ENCODE results near the gene ARSK.

Gene ARSK

DNA sequence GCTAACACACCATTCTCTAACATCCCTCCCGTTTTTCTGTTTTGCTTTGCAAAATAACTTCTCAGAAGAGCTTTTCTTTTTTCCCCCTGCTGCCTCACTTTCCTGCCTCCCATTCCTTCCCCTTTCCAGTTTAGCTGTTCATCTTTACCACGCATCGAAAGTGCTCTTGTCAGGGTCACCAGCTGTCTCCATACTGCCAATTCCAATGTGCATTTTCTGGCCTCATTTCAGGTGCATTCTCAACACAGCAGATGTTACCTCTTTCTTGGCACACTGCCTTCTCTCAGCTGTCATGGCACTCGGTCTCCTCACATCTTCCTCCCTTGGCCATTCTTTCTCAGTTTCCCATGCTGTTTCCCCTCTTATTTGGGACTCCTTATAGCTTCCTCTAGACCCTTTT, 9.5 kb downstream of the ARSK start:
- DNase-seq (ENCODE audit: low spot score): no peak

DNA sequence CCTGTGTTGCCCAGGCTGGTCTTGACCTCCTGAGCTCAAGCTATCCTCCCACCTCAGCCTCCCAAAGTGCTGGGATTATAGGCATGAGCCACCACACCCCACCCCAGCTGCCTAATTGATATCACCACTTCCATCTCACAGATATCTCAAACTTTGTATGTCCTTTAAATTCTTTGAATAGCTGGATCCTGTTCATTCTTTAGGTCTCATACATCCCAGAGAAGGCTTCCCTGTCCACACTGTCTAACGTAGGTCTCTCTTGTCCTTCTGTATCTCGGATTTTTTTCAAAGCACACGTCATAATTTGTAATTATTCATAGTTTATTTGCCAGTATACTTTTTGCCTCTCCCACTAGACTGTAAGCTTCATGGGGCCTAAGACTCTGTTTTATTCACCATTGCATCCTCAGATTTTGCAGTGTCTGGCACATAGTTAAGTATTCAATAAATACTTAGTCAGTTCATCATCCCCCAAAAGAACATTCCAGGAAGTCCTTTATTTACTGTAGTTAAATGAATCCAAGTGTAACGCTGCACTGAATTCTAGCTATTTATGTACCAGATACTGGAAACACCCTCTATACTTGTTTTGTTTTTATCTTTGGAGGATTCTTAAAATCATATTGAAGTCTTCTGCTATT, 10.5 kb downstream of the ARSK start:
- peak; percentile 72 for DNase-seq (ENCODE audit: low spot score)

DNA sequence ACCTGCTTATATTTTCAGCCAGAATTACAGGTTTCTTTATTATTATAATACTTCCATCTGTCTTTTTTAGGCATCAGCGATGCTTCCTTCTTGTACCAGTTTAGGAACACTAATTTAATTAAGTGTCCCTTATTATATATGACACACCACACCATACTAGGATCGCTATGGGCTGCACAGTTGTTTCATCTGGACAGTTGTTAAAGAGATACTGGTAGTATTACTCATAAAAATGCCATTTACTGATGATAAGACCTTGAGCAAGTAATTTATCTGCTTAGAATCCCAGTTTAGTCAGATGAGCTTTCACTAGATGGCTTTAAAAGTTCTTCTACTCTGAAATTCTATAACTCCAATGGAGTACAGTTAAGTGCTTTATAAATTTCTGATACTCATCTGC, 17.1 kb downstream of the ARSK start:
- no peak for DNase-seq (ENCODE audit: low spot score)

GRCh38 chr5:95581576-95581975, 26.7 kb downstream of the ARSK start:
- no peak for DNase-seq (ENCODE audit: low spot score)

- no peak for DNase-seq (ENCODE audit: low spot score)
Observed at GRCh38 chr5:95583992-95584391, 29.1 kb downstream of the ARSK start.

- DNase-seq (ENCODE audit: low spot score): no peak
Observed at GRCh38 chr5:95590880-95591279, 36.0 kb downstream of the ARSK start.

DNA sequence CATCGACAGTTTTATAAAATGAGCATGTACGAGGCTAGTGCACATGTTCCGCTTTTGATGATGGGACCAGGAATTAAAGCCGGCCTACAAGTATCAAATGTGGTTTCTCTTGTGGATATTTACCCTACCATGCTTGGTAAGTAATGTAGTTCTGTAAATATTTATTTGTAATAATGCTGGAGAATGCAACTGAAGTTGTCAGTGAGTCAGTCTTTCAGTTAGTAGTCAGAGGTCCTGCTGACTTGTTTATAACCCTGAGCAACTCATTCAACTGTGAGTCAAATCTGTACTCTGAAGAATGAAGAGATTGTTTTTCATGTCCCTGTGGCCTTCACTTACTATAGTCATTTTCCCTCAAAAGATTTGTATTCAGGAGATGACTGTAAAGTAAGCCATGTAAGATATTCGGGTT, 36.6 kb downstream of the ARSK start:
- peak; percentile 70 for DNase-seq (ENCODE audit: low spot score)

DNA sequence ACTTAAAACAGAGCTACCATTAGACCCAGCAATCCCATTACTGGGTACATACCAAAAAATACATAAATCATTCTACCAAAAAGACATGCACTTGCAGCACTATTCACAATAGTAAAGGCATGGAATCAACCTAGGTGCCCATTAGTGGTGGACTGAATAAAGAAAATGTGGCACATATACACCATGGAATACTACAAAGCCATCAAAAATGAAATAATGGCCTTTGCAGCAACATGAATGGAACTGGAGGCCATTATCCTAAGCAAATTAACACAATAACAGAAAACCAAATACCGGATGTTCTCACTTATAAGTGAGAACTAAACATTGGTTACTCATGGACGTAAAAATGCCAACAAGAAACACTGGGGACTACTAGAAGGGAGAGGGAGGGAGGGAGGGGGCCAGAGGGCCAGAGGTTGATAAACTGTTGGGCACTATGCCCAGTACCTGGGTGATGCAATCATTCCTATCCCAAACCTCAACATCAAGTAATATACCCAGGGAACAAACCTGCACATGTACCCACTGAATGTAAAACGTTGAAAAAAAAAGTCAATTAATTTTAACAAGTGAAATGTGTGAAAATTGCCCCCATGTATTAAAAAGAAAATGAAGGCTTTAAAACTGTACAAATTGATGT, 40.5 kb downstream of the ARSK start:
- no peak for DNase-seq (ENCODE audit: low spot score)

DNA sequence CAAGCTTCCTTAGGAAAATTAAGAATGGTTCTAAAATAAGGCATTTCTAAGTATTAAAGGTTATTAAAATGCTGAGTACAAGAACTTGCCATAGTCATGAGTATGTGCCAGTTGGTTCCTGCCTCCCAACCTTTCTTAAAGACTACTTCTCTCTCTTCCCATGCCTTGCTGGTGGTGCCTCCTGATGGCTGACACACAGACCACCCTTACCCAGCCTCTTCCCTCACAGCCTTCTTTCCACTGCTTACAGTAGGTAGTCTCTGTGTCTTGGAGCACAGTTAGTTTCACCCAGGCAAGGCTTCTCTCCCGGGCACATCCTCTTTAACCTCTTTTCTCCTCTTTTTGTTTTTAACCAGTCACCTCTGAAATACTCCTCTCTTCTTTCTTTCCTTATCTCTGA, 44.4 kb downstream of the ARSK start:
- no peak for DNase-seq (ENCODE audit: low spot score)

GRCh38 chr5:95600557-95600956, 45.7 kb downstream of the ARSK start:
- DNase-seq (ENCODE audit: low spot score): no peak

DNA sequence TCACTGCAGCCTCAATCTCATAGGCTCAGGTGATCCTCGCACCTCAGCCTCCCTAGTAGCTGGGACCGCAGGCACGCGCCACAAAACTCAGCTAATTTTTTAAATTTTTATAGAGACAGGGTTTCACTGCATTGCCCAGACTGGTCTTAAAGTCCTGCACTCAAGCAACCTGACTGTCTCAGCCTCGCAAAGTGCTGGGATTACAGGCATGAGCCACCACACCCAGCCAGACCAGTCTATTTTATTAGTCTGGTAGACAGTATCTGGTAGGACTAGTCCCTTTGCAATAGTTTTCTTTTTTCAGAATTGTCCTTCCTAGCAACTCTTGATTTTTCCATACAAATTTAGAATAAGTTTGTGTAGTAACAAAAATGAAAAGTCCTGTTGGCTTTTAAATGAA, 50.9 kb downstream of the ARSK start:
- no peak for DNase-seq (ENCODE audit: low spot score)

DNA sequence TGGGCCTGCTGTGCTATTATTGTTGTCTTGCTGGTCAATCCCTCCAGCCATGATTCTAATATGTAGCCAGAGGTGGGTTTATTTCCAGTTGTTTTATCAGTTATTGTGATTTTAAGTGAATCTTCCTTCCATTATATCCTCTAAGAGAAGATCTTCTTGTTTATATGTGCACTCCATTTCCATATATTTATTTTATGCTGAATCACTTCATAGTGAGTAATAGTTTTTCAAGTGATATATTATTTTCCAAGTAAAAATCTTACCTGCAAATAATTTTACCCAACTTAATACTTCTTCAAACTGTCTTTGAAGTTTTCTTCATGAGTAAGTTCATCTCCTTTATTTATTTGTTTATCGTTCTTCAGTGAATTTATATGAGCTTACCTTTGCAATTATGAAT, 51.5 kb downstream of the ARSK start:
- no peak for DNase-seq (ENCODE audit: low spot score)

GRCh38 chr5:95609711-95610110, 54.8 kb downstream of the ARSK start:
- DNase-seq (ENCODE audit: low spot score): no peak

DNA sequence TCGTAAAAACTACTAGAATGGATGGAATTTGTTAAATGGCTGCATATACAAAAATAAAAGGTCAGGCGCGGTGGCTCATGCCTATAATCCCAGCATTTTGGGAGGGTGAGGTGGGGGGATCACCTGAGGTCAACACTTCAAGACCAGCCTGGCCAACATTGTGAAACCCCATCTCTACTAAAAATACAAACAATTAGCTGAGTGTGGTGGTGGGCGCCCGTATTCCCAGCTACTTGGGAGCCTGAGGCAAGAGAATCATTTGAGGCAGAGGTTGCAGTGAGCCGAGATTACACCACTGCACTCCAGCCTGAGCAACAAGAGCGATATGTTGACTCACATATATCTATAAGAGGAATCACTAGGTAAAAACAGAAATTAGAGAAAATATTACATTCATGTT, 55.6 kb downstream of the ARSK start:
- DNase-seq (ENCODE audit: low spot score): no peak

DNA sequence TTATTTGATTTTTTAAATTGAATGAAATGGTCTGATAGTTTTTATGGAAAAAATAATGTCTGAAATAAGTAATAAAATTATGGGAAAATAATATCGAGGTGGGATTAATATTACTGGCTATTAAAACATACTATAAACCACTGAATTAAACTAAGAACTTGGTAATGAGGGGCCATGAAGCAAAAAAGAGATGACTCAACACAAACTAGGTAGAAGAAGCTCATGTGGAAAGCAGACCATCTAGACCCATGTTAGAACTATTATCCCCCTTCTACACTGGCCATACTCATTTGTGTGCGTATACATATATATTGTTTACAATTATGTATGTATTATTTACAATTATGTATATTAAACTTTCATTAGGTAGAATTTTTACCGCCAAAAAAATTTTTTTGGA, 56.5 kb downstream of the ARSK start:
- no peak for DNase-seq (ENCODE audit: low spot score)

DNA sequence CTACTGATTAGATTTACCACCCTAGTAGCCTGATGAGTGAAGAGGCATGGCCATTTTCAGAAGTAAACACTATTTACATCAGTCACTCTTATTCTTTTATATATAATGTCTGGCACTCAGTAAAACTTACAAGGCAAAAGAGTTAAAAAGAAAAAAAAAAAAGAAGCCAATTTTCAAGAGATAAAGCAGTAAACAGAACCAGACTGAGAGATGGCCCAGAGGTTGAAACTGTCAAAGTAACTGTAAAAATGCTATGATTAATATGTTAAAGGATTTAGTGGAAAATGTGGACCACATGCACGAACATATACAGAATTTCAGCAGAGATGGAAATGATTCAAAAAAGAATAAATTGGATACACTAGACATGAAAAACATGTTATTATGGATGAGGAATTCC, 58.6 kb downstream of the ARSK start:
- DNase-seq (ENCODE audit: low spot score): no peak

DNA sequence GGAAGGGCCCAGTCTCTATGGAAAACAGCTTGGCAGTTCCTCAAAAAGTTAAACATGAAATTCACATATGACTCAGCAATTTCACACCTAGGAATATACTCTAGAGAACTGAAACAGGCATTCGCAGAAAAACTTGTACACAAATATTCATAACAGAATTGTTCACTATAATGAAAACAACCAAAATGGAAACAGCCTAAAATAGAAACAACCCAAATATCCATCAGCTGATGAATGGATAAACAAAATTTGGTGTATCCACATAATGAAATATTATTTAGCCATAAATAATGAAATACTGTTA, 60.2 kb downstream of the ARSK start:
- DNase-seq (ENCODE audit: low spot score): no peak

- DNase-seq (ENCODE audit: low spot score): no peak
Observed at GRCh38 chr5:95617057-95617456, 62.2 kb downstream of the ARSK start.

DNA sequence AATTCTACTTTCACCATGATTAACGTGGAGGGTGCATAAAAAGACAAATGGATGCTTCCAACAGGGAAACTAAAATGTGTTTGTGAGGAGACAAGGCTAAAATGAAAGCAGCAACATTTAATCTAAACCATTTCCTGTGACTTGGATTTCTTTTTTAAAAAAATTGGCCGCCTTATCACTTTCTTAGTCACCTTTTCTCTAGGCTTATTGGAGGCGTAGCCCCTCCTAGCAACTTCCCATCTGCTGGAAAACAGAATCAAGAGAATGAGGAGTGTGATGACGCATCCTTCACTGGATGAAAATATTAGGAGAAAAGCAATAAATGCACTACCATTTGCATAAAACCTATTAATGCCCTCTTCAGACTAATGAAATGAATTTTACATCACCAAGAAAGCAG, 64.2 kb downstream of the ARSK start:
- DNase-seq (ENCODE audit: low spot score): no peak

DNA sequence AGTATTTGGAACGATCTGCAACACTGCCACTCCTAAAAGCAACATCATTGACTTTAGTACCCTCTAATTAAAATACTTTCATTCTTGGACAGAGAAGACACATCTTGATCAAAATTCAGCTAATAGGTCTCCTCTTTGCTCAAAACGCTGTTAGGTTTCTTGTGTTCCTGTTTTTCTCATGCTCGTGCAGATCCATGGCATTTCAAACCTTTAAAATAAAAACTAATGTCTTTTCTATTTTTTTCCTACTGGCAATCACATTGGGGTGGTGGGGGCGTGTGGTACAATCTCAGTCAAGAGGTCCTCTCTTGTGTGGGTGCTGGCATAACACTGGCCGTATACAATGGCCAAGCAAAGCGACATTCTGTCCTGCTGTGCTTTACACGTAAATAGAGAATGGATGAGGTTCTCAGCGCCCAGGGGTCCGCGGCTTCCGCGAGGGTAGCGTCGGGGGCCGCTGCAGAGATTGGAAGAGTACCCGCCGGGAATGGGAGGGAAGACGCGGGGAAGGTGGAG, 64.7 kb downstream of the ARSK start:
- no peak for DNase-seq (ENCODE audit: low spot score)

- peak; percentile 60 for DNase-seq (ENCODE audit: low spot score)
Observed at GRCh38 chr5:95620030-95620869, 65.3 kb downstream of the ARSK start, which contains the start of gene GPR150. GPR150 (plus strand) TSS chr5:95620087; CDS start chr5:95620276, 189 bp downstream.

DNA sequence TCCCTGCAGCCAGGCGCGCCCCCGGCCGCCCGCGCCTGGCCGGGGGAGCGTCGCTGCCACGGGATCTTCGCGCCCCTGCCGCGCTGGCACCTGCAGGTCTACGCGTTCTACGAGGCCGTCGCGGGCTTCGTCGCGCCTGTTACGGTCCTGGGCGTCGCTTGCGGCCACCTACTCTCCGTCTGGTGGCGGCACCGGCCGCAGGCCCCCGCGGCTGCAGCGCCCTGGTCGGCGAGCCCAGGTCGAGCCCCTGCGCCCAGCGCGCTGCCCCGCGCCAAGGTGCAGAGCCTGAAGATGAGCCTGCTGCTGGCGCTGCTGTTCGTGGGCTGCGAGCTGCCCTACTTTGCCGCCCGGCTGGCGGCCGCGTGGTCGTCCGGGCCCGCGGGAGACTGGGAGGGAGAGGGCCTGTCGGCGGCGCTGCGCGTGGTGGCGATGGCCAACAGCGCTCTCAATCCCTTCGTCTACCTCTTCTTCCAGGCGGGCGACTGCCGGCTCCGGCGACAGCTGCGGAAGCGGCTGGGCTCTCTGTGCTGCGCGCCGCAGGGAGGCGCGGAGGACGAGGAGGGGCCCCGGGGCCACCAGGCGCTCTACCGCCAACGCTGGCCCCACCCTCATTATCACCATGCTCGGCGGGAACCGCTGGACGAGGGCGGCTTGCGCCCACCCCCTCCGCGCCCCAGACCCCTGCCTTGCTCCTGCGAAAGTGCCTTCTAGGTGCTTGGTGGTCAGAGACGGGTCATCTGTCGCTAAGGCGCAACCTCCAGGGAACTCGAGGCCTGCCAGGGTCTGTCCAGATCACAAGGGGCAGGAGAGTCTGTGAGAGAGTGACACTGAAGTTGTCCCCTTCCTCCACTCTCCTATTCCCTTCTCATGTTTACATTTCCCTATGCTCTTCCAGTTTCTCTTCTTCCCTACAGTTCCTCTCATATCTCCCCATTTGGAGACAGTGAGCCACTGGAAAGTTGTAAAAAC, 66.3 kb downstream of the ARSK start:
- DNase-seq (ENCODE audit: low spot score): peak; percentile 39

Measured in kidney tubule cell (primary cell).